HepG2 (cell line): ENCODE data around the gene CEP250. TPM values are rescaled to one million over a fixed set of nuclear protein-coding genes. Genes with fewer than 3 reads are reported as not detected.

Experiments used
- ATF2 ChIP-seq: sonication (generic); formaldehyde crosslinking; IDR thresholded peaks from 2 replicates; pipeline ENCODE4 v1.4.0; 2020; ENCODE audit warnings: missing genetic modification reagents
- CREM ChIP-seq, 2 experiments: sonication (generic) in 1 of 2; formaldehyde crosslinking in 1 of 2; IDR thresholded peaks; 2 replicates each; pipeline versions ENCODE4 v1.4.0 to v1.6.1; 2016 to 2020; ENCODE audit warnings: antibody characterized with exemption in 1 of 2, mild to moderate bottlenecking in 1 of 2, missing genetic modification reagents in 1 of 2
- HDAC1 ChIP-seq: sonication (generic); formaldehyde crosslinking; IDR thresholded peaks from 2 replicates; pipeline ENCODE4 v1.5.1; 2020; ENCODE audit warnings: mild to moderate bottlenecking, missing genetic modification reagents
- HNF4G ChIP-seq, 2 experiments: sonication (generic) in 1 of 2; formaldehyde crosslinking in 1 of 2; IDR thresholded peaks; 2 replicates each; pipeline versions ENCODE4 v1.4.0 to v1.6.1; 2011 to 2020; ENCODE audit warnings: borderline replicate concordance in 2 of 2, low read depth in 2 of 2, mild to moderate bottlenecking in 2 of 2, low read length in 1 of 2, missing genetic modification reagents in 1 of 2, moderate library complexity in 1 of 2
- HOXA3 ChIP-seq: sonication (generic); formaldehyde crosslinking; IDR thresholded peaks from 2 replicates; pipeline ENCODE4 v1.5.0; 2020; ENCODE audit warnings: missing genetic modification reagents
- HOXD1 ChIP-seq: sonication (generic); formaldehyde crosslinking; IDR thresholded peaks from 2 replicates; pipeline ENCODE4 v1.5.0; 2020; ENCODE audit warnings: missing genetic modification reagents
- NR2F6 ChIP-seq, 2 experiments: IDR thresholded peaks; 2 replicates each; pipeline ENCODE4 v1.6.1; 2016; ENCODE audit warnings: antibody characterized with exemption in 1 of 2, mild to moderate bottlenecking in 1 of 2
- PAXIP1 ChIP-seq: sonication (generic); formaldehyde crosslinking; conservative IDR thresholded peaks from 2 replicates; pipeline ENCODE4 v1.4.0; 2020; ENCODE audit warnings: mild to moderate bottlenecking, missing genetic modification reagents, moderate library complexity
- POLR2G ChIP-seq: fragments of 200-400 bp; formaldehyde crosslinking; IDR thresholded peaks from 2 replicates; pipeline ENCODE4 v1.6.1; 2018; ENCODE audit warnings: mild to moderate bottlenecking, low read depth, low read length, moderate library complexity
- RBM39 ChIP-seq: fragments of 200-400 bp; formaldehyde crosslinking; IDR thresholded peaks from one replicate; pipeline ENCODE4 v1.6.1; 2018; ENCODE audit warnings: antibody characterized with exemption, mild to moderate bottlenecking, low read depth, low read length; ENCODE audit not compliant: poor library complexity, severe bottlenecking
- RXRB ChIP-seq: IDR thresholded peaks from 2 replicates; pipeline ENCODE4 v1.6.1; 2016; ENCODE audit warnings: borderline replicate concordance, missing genetic modification reagents, missing compliant biosample characterization
- SMC3 ChIP-seq: IDR thresholded peaks from 2 replicates; pipeline ENCODE4 v1.6.1; 2011; ENCODE audit warnings: low read length, improper control_type of control experiment
- TAF1 ChIP-seq: sonication (generic); formaldehyde crosslinking; IDR thresholded peaks from 2 replicates; pipeline ENCODE4 v1.4.0; 2020; ENCODE audit warnings: missing genetic modification reagents
- TBL1XR1 ChIP-seq: fragments of 150-350 bp; IDR thresholded peaks from 2 replicates; pipeline ENCODE4 v1.6.1; 2014; ENCODE audit warnings: borderline replicate concordance, low read length; ENCODE audit not compliant: partially characterized antibody
- USF2 ChIP-seq, 2 experiments: sonication (generic) in 1 of 2; formaldehyde crosslinking in 1 of 2; IDR thresholded peaks; 2 replicates each; pipeline versions ENCODE4 v1.5.1 to v1.6.1; 2011 to 2020; ENCODE audit warnings: borderline replicate concordance in 1 of 2, low read depth in 1 of 2, low read length in 1 of 2, mild to moderate bottlenecking in 1 of 2, missing genetic modification reagents in 1 of 2, moderate library complexity in 1 of 2
- ZBTB38 ChIP-seq: sonication (generic); formaldehyde crosslinking; IDR thresholded peaks from 2 replicates; pipeline ENCODE4 v1.5.1; 2020; ENCODE audit warnings: mild to moderate bottlenecking, missing genetic modification reagents
- ZNF331 ChIP-seq: sonication (generic); formaldehyde crosslinking; IDR thresholded peaks from 2 replicates; pipeline ENCODE4 v1.4.0; 2020; ENCODE audit warnings: missing genetic modification reagents
- ZNF33B ChIP-seq: sonication (generic); formaldehyde crosslinking; IDR thresholded peaks from 2 replicates; pipeline ENCODE4 v1.5.1; 2020; ENCODE audit warnings: mild to moderate bottlenecking, missing genetic modification reagents
- ZNF432 ChIP-seq: sonication (generic); formaldehyde crosslinking; IDR thresholded peaks from 2 replicates; pipeline ENCODE4 v1.5.0; 2020; ENCODE audit warnings: missing genetic modification reagents, mild to moderate bottlenecking, borderline replicate concordance
- ZNF614 ChIP-seq: IDR thresholded peaks from 2 replicates; pipeline ENCODE4 v1.6.1; 2018; ENCODE audit warnings: missing biosample characterization, missing genetic modification reagents, inconsistent platforms, borderline replicate concordance
- ZNF792 ChIP-seq: IDR thresholded peaks from 2 replicates; pipeline ENCODE4 v1.6.1; 2016
- ZSCAN12 ChIP-seq: sonication (generic); formaldehyde crosslinking; IDR thresholded peaks from 2 replicates; pipeline ENCODE4 v1.9.0; 2021; ENCODE audit warnings: mild to moderate bottlenecking, missing genetic modification reagents
- polyA plus RNA-seq, 8 experiments: library from polyadenylated mRNA; depleted of rRNA in 3 of 8; stranded (reverse) in 7 of 8; unstranded in 1 of 8; fragments of >200 nt; fragmentation: Illumina TruSeq in 4 of 8; extraction: Trizol in 4 of 8; gene quantifications; 2 replicates each; pipeline versions ENCODE4 v1.2.1 to v1.2.3, GENCODE V29; 2011 to 2016; ENCODE audit warnings: low read depth in 4 of 8, missing spikeins in 1 of 8, mixed read lengths in 1 of 8; ENCODE audit not compliant: insufficient read depth in 1 of 8
- total RNA-seq, 5 experiments: library from RNA; depleted of rRNA; stranded (reverse); fragments of >200 nt; fragmentation: Illumina TruSeq; extraction: Trizol; gene quantifications; 2 replicates each; pipeline ENCODE4 v1.2.3, GENCODE V29; 2016; ENCODE audit warnings: low read depth in 1 of 5

CEP250 gene
- total and polyA plus RNA-seq, 2 of the 13 experiments (the other 11 are each of a cell fraction or from before 2014, with no cell fraction given): 28.8 to 55.3 TPM

- TF ChIP-seq USF2 (IDR thresholded peaks at IDR 0.05; ENCODE audit: low read depth, low read length) (no peak), USF2 (CRISPR knock-in tag; IDR thresholded peaks at IDR 0.05; ENCODE audit: borderline replicate concordance) (no peak), ZSCAN12 (CRISPR knock-in tag) (no peak), ZNF331 (CRISPR knock-in tag) (peak; percentile 45; the same call in 1 of the 2 replicates), ZNF792 (CRISPR knock-in tag) (no peak), TBL1XR1 (no peak), HNF4G (IDR thresholded peaks at IDR 0.05; ENCODE audit: borderline replicate concordance, low read depth, low read length) (peak; percentile 43), HNF4G (CRISPR knock-in tag; IDR thresholded peaks at IDR 0.05; ENCODE audit: borderline replicate concordance, low read depth) (no peak), ATF2 (CRISPR knock-in tag) (0 out of 2 replicates have a peak, but pooled peaks have one; percentile 37), SMC3 (peak; percentile 47), HOXD1 (CRISPR knock-in tag) (no peak), CREM (IDR thresholded peaks at IDR 0.05) (peak; percentile 19; the same call in 1 of the 2 replicates), CREM (CRISPR knock-in tag; IDR thresholded peaks at IDR 0.05) (no peak), ZNF33B (CRISPR knock-in tag) (no peak), ZBTB38 (CRISPR knock-in tag) (peak; percentile 97), HDAC1 (CRISPR knock-in tag) (no peak), PAXIP1 (CRISPR knock-in tag) (peak; percentile 69), HOXA3 (0 out of 2 replicates have a peak, but pooled peaks have one; percentile 52), NR2F6 (IDR thresholded peaks at IDR 0.05) (0 out of 2 replicates have a peak, but pooled peaks have one; percentile 34), NR2F6 (CRISPR knock-in tag; IDR thresholded peaks at IDR 0.05) (no peak; the same call in 1 of the 2 replicates), ZNF432 (CRISPR knock-in tag) (no peak), TAF1 (no peak), POLR2G (peak; percentile 47; the same call in 1 of the 2 replicates), RXRB (CRISPR knock-in tag) (no peak), RBM39 (peak; percentile 68), ZNF614 (CRISPR knock-in tag) (no peak)
Measured at GRCh38 chr20:35478804-35479472, 23.5 kb downstream of the CEP250 start (continued).
